SK-N-SH (cell line): ENCODE results near the gene GDAP2. TPM values are rescaled to one million over a fixed set of nuclear protein-coding genes. Genes with fewer than 3 reads are reported as not detected.

ENCODE experiments used
- CTCF ChIA-PET: fragments of 300-600, 350-600 bp; formaldehyde crosslinking; extraction: SDS; loops from one replicate; lab custom pipeline; 2021; lab: Yijun Ruan, JAX
- POLR2A ChIA-PET: fragments of 350-600 bp; sonication (Branson Sonifier 250); formaldehyde crosslinking; extraction: SDS; loops from one replicate; lab custom pipeline; 2020; ENCODE audit warnings: antibody characterized with exemption, inconsistent platforms; lab: Yijun Ruan, JAX
- DNase-seq: peaks from one replicate; pipeline ENCODE4 v3.0.0; 2012
- H2AFZ ChIP-seq: fragments of 200-600 bp; sonication (generic); 2 replicates; pipeline ENCODE4 v1.8.1; 2016; ENCODE audit warnings: antibody characterized with exemption, mild to moderate bottlenecking, low read depth
- H3F3A ChIP-seq: fragments of 200-600 bp; sonication (generic); replicated peaks from 2 replicates; pipeline ENCODE3; 2016; ENCODE audit warnings: antibody characterized with exemption, mild to moderate bottlenecking; ENCODE audit not compliant: insufficient read depth
- H3K27ac ChIP-seq, 2 experiments: fragments of 200-500 bp in 1 of 2; fragments of 200-600 bp in 1 of 2; sonication (Bioruptor generic) in 1 of 2; sonication (generic), shearing (Covaris generic) in 1 of 2; 2 replicates each; pipeline versions ENCODE4 v1.5.1 to v1.6.1; 2014 to 2016; ENCODE audit warnings: low read depth in 2 of 2, inconsistent platforms in 1 of 2, low read length in 1 of 2, mild to moderate bottlenecking in 1 of 2, mixed read lengths in 1 of 2
- H3K27me3 ChIP-seq: fragments of 200-600 bp; sonication (generic), shearing (Covaris generic); 2 replicates; pipeline ENCODE4 v1.6.1; 2016; ENCODE audit warnings: mixed run types; ENCODE audit not compliant: insufficient read depth
- H3K36me3 ChIP-seq, 2 experiments: fragments of 200-500 bp in 1 of 2; fragments of 200-600 bp in 1 of 2; sonication (Bioruptor generic) in 1 of 2; sonication (generic) in 1 of 2; replicated peaks in 1 of 2; 2 replicates each; pipeline versions ENCODE3 to v1.5.1; 2014 to 2016; ENCODE audit warnings: low read length in 1 of 2, mild to moderate bottlenecking in 1 of 2; ENCODE audit not compliant: insufficient read depth in 2 of 2, control insufficient read depth in 1 of 2
- H3K4me1 ChIP-seq, 2 experiments: fragments of 200-500 bp in 1 of 2; fragments of 200-600 bp in 1 of 2; sonication (Bioruptor generic) in 1 of 2; sonication (generic), shearing (Covaris generic) in 1 of 2; 2 replicates each; pipeline versions ENCODE4 v1.5.1 to v1.6.1; 2014 to 2016; ENCODE audit warnings: low read depth in 1 of 2, low read length in 1 of 2, mixed run types in 1 of 2; ENCODE audit not compliant: insufficient read depth in 2 of 2, control insufficient read depth in 1 of 2
- H3K4me2 ChIP-seq: fragments of 200-600 bp; sonication (generic), shearing (Covaris generic); 2 replicates; pipeline ENCODE4 v1.6.1; 2017; ENCODE audit warnings: mixed run types
- H3K4me3 ChIP-seq, 2 experiments: fragments of 200-500 bp in 1 of 2; fragments of 200-600 bp in 1 of 2; sonication (Bioruptor generic) in 1 of 2; sonication (generic), shearing (Covaris generic) in 1 of 2; 2 replicates each; pipeline versions ENCODE4 v1.5.1 to v1.8.1; 2014 to 2016; ENCODE audit warnings: low read depth in 2 of 2, inconsistent platforms in 1 of 2, low read length in 1 of 2, mild to moderate bottlenecking in 1 of 2, mixed read lengths in 1 of 2, moderate library complexity in 1 of 2
- H3K79me2 ChIP-seq: fragments of 200-600 bp; sonication (generic); 2 replicates; pipeline ENCODE4 v1.8.1; 2017; ENCODE audit warnings: mild to moderate bottlenecking; ENCODE audit not compliant: insufficient read depth
- H3K9ac ChIP-seq: fragments of 200-600 bp; sonication (generic); 2 replicates; pipeline ENCODE4 v1.6.1; 2017; ENCODE audit warnings: mixed run types
- H3K9me2 ChIP-seq: fragments of 200-600 bp; sonication (generic); 2 replicates; pipeline ENCODE4 v1.6.1; 2017; ENCODE audit warnings: mixed run types
- H3K9me3 ChIP-seq: fragments of 200-600 bp; sonication (generic); 2 replicates; pipeline ENCODE4 v1.6.1; 2017; ENCODE audit warnings: mixed run types, mild to moderate bottlenecking, moderate library complexity
- H4K20me1 ChIP-seq: fragments of 200-600 bp; sonication (generic); 2 replicates; pipeline ENCODE4 v1.6.1; 2017; ENCODE audit warnings: mild to moderate bottlenecking, mixed run types; ENCODE audit not compliant: insufficient read depth
- GABPA ChIP-seq: IDR thresholded peaks from 2 replicates; pipeline ENCODE4 v1.4.0; 2012; ENCODE audit warnings: low read depth, mild to moderate bottlenecking
- JUND ChIP-seq: IDR thresholded peaks from 2 replicates; pipeline ENCODE4 v1.4.0; 2012
- MEF2A ChIP-seq: IDR thresholded peaks from 2 replicates; pipeline ENCODE4 v1.4.0; 2012; ENCODE audit warnings: low read depth, borderline replicate concordance
- RCOR1 ChIP-seq: fragments of 150-350 bp; IDR thresholded peaks from 2 replicates; pipeline ENCODE4 v1.6.1; 2017; ENCODE audit warnings: antibody characterized with exemption, low read length
- RXRA ChIP-seq: IDR thresholded peaks from 2 replicates; pipeline ENCODE4 v1.4.0; 2012; ENCODE audit warnings: low read depth, mild to moderate bottlenecking, borderline replicate concordance
- TCF12 ChIP-seq: IDR thresholded peaks from 2 replicates; pipeline ENCODE4 v1.4.0; 2012
- TEAD4 ChIP-seq: IDR thresholded peaks from 2 replicates; pipeline ENCODE4 v1.4.0; 2012; ENCODE audit warnings: mild to moderate bottlenecking, borderline replicate concordance; ENCODE audit not compliant: insufficient read depth
- YY1 ChIP-seq: IDR thresholded peaks from 2 replicates; pipeline ENCODE4 v1.4.0; 2012; ENCODE audit warnings: low read depth, mild to moderate bottlenecking
- WGBS: methylation state at CpG from one replicate; pipeline ENCODE4 v1.1.6; 2017; ENCODE audit warnings: low lambda C conversion rate; 5-methylcytosine and 5-hydroxymethylcytosine counted together
- polyA plus RNA-seq, 3 experiments: library from polyadenylated mRNA; depleted of rRNA; stranded (reverse); fragments of >200 nt; gene quantifications; 2 replicates each; pipeline ENCODE4 v1.2.3, GENCODE V29; 2012
- TF ChIP-seq, protein P1 (sequence below): IDR thresholded peaks from 2 replicates; pipeline ENCODE4; 2012
- TF ChIP-seq, protein P2 (sequence below): IDR thresholded peaks from 2 replicates; pipeline ENCODE4 v1.4.0; 2012; ENCODE audit warnings: low read depth, borderline replicate concordance
- TF ChIP-seq, protein P3 (sequence below): IDR thresholded peaks from 2 replicates; pipeline ENCODE4 v1.6.1; 2012; ENCODE audit warnings: mild to moderate bottlenecking, low read depth, low read length, moderate library complexity
- TF ChIP-seq, protein P4 (sequence below): fragments of 150-350 bp; IDR thresholded peaks from 2 replicates; pipeline ENCODE4 v1.6.1; 2017; ENCODE audit warnings: antibody characterized with exemption, low read length, low read depth, borderline replicate concordance
- TF ChIP-seq, protein P5 (sequence below): fragments of 150-350 bp; IDR thresholded peaks from 2 replicates; pipeline ENCODE4 v1.6.1; 2016; ENCODE audit warnings: mild to moderate bottlenecking, low read depth, low read length

GDAP2 gene
- polyA plus RNA-seq, 1 of the 3 experiments (the other 2 are of a cell fraction), result 5.6 TPM

DNA sequence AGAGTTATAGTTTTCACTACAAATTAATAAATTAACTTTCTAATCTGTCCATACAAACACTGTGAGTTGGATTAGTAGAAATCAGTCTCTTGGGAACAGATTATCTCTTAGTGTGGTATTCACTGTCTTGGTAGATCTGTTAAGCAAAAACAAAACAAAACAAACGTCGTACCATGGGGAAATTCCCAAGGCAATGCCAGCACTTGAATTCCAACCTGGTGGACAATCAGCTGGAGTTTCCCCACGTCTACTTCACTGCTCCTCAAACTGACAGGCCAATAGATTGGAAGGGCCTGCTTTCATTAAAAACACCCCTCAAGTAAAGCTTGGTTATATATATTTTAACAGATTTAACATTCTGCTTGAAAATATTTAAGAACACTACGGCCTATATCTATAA lies 31.9 kb downstream of the GDAP2 start:
- Histone ChIP-seq H3K36me3 (peaks cover 62 to 71% of the 10 kb centered on the region in 2 experiments), H3K9me2 (no peaks in the 10 kb centered on the region), H3K4me2 (no peak overlapping the region), H2AFZ (no peak overlapping the region), H3K27ac (peak overlapping the region in 1 of 2 experiments; percentile 22; a peak in 2 of 4 replicates), H3K9ac (no peak overlapping the region), H3K9me3 (no peaks in the 10 kb centered on the region), H3K27me3 (no peaks in the 10 kb centered on the region), H4K20me1 (no peaks in the 10 kb centered on the region), H3K4me1 (no peaks in the 10 kb centered on the region; a peak in 2 of 4 replicates), H3F3A (peaks cover 14% of the 10 kb centered on the region), H3K79me2 (no peaks in the 10 kb centered on the region), H3K4me3 (no peak overlapping the region)
- CTCF ChIA-PET, result interaction anchor here (2.7 to 5.5 kb wide), 4 partner anchors 84 to 143 kb away, joined by 9 to 57 read pairs (median 46); no protein-coding TSS in a partner anchor
- TF ChIP-seq, protein P1, sequence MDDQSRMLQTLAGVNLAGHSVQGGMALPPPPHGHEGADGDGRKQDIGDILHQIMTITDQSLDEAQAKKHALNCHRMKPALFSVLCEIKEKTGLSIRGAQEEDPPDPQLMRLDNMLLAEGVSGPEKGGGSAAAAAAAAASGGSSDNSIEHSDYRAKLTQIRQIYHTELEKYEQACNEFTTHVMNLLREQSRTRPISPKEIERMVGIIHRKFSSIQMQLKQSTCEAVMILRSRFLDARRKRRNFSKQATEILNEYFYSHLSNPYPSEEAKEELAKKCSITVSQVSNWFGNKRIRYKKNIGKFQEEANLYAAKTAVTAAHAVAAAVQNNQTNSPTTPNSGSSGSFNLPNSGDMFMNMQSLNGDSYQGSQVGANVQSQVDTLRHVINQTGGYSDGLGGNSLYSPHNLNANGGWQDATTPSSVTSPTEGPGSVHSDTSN, result peak; percentile 23
- TF ChIP-seq, protein P2, sequence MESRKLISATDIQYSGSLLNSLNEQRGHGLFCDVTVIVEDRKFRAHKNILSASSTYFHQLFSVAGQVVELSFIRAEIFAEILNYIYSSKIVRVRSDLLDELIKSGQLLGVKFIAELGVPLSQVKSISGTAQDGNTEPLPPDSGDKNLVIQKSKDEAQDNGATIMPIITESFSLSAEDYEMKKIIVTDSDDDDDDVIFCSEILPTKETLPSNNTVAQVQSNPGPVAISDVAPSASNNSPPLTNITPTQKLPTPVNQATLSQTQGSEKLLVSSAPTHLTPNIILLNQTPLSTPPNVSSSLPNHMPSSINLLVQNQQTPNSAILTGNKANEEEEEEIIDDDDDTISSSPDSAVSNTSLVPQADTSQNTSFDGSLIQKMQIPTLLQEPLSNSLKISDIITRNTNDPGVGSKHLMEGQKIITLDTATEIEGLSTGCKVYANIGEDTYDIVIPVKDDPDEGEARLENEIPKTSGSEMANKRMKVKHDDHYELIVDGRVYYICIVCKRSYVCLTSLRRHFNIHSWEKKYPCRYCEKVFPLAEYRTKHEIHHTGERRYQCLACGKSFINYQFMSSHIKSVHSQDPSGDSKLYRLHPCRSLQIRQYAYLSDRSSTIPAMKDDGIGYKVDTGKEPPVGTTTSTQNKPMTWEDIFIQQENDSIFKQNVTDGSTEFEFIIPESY, result no peak
- no peak for DNase-seq
- WGBS, result 42% methylated on average over 4 of the region's 4 CpGs
- POLR2A ChIA-PET, result no interaction called here

DNA sequence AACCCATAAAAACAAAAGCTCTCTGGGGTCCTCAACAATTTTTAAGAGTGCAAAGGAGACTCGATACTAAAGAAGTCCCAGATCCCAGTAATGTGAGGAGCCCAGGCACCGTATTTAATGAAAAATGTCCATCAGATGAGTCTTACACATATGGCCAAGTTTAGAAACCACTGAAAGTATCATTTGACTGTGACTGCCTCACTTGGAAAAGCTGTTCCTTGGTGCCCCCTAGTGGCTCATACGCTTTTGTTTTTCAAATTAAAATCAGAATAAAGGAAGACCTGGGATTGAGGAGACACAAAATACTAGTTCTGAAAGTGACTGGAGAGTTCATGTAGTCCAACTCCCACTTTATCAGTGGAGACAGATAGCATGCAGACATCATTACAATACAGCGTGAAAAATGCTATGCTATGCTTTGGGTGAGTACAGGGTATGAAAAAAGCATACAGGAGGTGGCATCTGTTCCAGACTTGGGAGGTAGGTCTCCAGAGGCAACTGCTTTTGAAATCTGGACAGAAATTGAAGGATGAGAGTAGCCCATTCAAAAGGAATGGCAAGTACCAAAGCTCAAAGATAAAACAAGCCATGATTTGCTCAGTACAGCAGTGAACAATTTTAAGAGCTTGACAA lies 33.8 kb downstream of the GDAP2 start:
- Histone ChIP-seq H2AFZ (no peak overlapping the region), H3F3A (peaks cover 14% of the 10 kb centered on the region), H3K36me3 (peaks cover 64 to 74% of the 10 kb centered on the region in 2 experiments), H3K9ac (no peak overlapping the region), H3K4me1 (no peaks in the 10 kb centered on the region; a peak in 2 of 4 replicates), H3K4me3 (no peak overlapping the region), H3K4me2 (no peak overlapping the region), H3K79me2 (no peaks in the 10 kb centered on the region), H4K20me1 (no peaks in the 10 kb centered on the region), H3K27me3 (no peaks in the 10 kb centered on the region), H3K9me3 (no peaks in the 10 kb centered on the region), H3K27ac (peak overlapping the region in 1 of 2 experiments; percentile 29; a peak in 1 of 4 replicates), H3K9me2 (no peaks in the 10 kb centered on the region)
- ChIA-PET POLR2A (interaction anchor here (0.9 kb wide), 1 partner anchor 34 kb away, joined by 3 read pairs; the partner anchor contains the start of genes GDAP2 and WDR3), CTCF (interaction anchor here (0.6 to 5.5 kb wide), 46 partner anchors 9 to 836 kb away, joined by 3 to 57 read pairs (median 5); partner anchors contain the start of genes GDAP2, TENT5C and TTF2)
- DNase-seq, result peak; percentile 34
- 4% methylated on average over 4 of the region's 4 CpGs for WGBS
- TF ChIP-seq, protein P3, sequence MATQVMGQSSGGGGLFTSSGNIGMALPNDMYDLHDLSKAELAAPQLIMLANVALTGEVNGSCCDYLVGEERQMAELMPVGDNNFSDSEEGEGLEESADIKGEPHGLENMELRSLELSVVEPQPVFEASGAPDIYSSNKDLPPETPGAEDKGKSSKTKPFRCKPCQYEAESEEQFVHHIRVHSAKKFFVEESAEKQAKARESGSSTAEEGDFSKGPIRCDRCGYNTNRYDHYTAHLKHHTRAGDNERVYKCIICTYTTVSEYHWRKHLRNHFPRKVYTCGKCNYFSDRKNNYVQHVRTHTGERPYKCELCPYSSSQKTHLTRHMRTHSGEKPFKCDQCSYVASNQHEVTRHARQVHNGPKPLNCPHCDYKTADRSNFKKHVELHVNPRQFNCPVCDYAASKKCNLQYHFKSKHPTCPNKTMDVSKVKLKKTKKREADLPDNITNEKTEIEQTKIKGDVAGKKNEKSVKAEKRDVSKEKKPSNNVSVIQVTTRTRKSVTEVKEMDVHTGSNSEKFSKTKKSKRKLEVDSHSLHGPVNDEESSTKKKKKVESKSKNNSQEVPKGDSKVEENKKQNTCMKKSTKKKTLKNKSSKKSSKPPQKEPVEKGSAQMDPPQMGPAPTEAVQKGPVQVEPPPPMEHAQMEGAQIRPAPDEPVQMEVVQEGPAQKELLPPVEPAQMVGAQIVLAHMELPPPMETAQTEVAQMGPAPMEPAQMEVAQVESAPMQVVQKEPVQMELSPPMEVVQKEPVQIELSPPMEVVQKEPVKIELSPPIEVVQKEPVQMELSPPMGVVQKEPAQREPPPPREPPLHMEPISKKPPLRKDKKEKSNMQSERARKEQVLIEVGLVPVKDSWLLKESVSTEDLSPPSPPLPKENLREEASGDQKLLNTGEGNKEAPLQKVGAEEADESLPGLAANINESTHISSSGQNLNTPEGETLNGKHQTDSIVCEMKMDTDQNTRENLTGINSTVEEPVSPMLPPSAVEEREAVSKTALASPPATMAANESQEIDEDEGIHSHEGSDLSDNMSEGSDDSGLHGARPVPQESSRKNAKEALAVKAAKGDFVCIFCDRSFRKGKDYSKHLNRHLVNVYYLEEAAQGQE, result no peak
- TF ChIP-seq YY1, result no peak
- no peak for TF ChIP-seq TEAD4
- TF ChIP-seq, protein P4, sequence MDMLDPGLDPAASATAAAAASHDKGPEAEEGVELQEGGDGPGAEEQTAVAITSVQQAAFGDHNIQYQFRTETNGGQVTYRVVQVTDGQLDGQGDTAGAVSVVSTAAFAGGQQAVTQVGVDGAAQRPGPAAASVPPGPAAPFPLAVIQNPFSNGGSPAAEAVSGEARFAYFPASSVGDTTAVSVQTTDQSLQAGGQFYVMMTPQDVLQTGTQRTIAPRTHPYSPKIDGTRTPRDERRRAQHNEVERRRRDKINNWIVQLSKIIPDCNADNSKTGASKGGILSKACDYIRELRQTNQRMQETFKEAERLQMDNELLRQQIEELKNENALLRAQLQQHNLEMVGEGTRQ, result no peak
- no peak for TF ChIP-seq GABPA
- no peak for TF ChIP-seq RXRA
- no peak for TF ChIP-seq RCOR1
- TF ChIP-seq MEF2A, result no peak
- peak; percentile 40; the same call in 1 of the 2 replicates for TF ChIP-seq TCF12
- no peak for TF ChIP-seq JUND
- TF ChIP-seq, protein P2, result no peak
- TF ChIP-seq, protein P5, sequence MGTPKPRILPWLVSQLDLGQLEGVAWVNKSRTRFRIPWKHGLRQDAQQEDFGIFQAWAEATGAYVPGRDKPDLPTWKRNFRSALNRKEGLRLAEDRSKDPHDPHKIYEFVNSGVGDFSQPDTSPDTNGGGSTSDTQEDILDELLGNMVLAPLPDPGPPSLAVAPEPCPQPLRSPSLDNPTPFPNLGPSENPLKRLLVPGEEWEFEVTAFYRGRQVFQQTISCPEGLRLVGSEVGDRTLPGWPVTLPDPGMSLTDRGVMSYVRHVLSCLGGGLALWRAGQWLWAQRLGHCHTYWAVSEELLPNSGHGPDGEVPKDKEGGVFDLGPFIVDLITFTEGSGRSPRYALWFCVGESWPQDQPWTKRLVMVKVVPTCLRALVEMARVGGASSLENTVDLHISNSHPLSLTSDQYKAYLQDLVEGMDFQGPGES, result no peak
